Left lung (tissue), 10 donors: Measurements from ENCODE around the gene VPS13D. TPM values are rescaled to one million over a fixed set of nuclear protein-coding genes. Genes with fewer than 3 reads are reported as not detected.

ENCODE experiments used
- ATAC-seq: fragments of 200-7000 bp; cut with Tn5 transposase; one replicate; pipeline ENCODE4 v1.9.1; 2020; ENCODE audit warnings: moderate library complexity
- DNase-seq, 4 donors: peaks; one replicate each; pipeline ENCODE4 v3.0.0-alpha.2; 2013 to 2020
- H3K27ac ChIP-seq, 2 donors: fragments of 200-600 bp; sonication (generic) in 1 of 2; one replicate each; pipeline versions ENCODE4 v1.5.0 to v1.8.0; 2020 to 2021
- H3K27me3 ChIP-seq, 2 donors: fragments of 200-600 bp; sonication (generic) in 1 of 2; one replicate each; pipeline versions ENCODE4 v1.5.0 to v1.8.0; 2020 to 2021
- H3K36me3 ChIP-seq, 2 donors: fragments of 200-600 bp; sonication (generic) in 1 of 2; one replicate each; pipeline versions ENCODE4 v1.5.0 to v1.8.0; 2020 to 2021
- H3K4me1 ChIP-seq, 2 donors: fragments of 200-600 bp; one replicate each; pipeline ENCODE4 v1.8.0; 2021
- H3K4me3 ChIP-seq, 2 donors: fragments of 200-600 bp; sonication (generic) in 1 of 2; one replicate each; pipeline versions ENCODE4 v1.5.0 to v1.8.0; 2020 to 2021; ENCODE audit warnings: mild to moderate bottlenecking in 1 of 2
- H3K9me3 ChIP-seq, 2 donors: fragments of 200-600 bp; sonication (generic) in 1 of 2; one replicate each; pipeline versions ENCODE4 v1.5.0 to v1.8.0; 2020 to 2021
- CTCF ChIP-seq, 2 donors: fragments of 200-600 bp; sonication (generic) in 1 of 2; IDR thresholded peaks; one replicate each; pipeline versions ENCODE4 v1.5.0 to v1.8.0; 2021; ENCODE audit warnings: antibody characterized with exemption in 2 of 2
- intact Hi-C, 2 donors: fragments of 100-400 bp; cut with DNase I; formaldehyde crosslinking; loops; one replicate each; pipeline versions ENCODE4 v1.11.2 to v1.14.2; 2022
- polyA plus RNA-seq, 6 donors: library from polyadenylated mRNA; unstranded; fragments of 120-200 nt; gene quantifications; one replicate each; pipeline ENCODE4 v1.2.1, GENCODE V29; 2013; ENCODE audit not compliant: insufficient read length in 6 of 6
- total RNA-seq, 2 donors: library from RNA; stranded (reverse); fragmentation: NEBNext Ultra II Directional; extraction: Animal tissue kit (Norgen Biotek cat#: 25700); gene quantifications; one replicate each; pipeline ENCODE4 v1.2.1, GENCODE V29; 2021
- donor health status: DM: no; HTN: yes; CAD: no.
- donor health status: DM: no; HTN: no; CAD: no.

Gene VPS13D
- total and polyA plus RNA-seq, 8 donors: 26.6 to 62.3 (median 30.2) TPM

GRCh38 chr1:12376236-12377045 is 146.6 kb downstream of the VPS13D start:
- H3K27ac ChIP-seq: no peak overlapping the region
- TF ChIP-seq CTCF (IDR thresholded peaks at IDR 0.05): no peak

GRCh38 chr1:12380326-12381249 is 150.8 kb downstream of the VPS13D start:
- ATAC-seq (peak; percentile 69), DNase-seq (no peak)
- Histone ChIP-seq H3K4me3 (no peak overlapping the region), H3K4me1 (peaks cover 0 to 36% of the 10 kb centered on the region in 2 donors), H3K36me3 (peaks cover 4 to 68% of the 10 kb centered on the region in 2 donors), H3K9me3 (no peaks in the 10 kb centered on the region), H3K27me3 (no peaks in the 10 kb centered on the region), H3K27ac (peak overlapping the region; percentile 6 to 34)
- intact Hi-C loops: no loop called here
- TF ChIP-seq CTCF (IDR thresholded peaks at IDR 0.05): no peak

More at GRCh38 chr1:12376236-12377045, 146.6 kb downstream of the VPS13D start:
- intact Hi-C loops: no loop called here
- Histone ChIP-seq H3K9me3 (no peaks in the 10 kb centered on the region), H3K4me1 (peaks cover 0 to 35% of the 10 kb centered on the region in 2 donors), H3K36me3 (peaks cover 4 to 58% of the 10 kb centered on the region in 2 donors), H3K4me3 (no peak overlapping the region), H3K27me3 (no peaks in the 10 kb centered on the region)
- DNase-seq (no peak), ATAC-seq (peak; percentile 66)

GRCh38 chr1:12383001-12383400 is 153.2 kb downstream of the VPS13D start:
- intact Hi-C loops: no loop called here
- H3K4me3 ChIP-seq: no peak overlapping the region
- peaks cover 0 to 16% of the 10 kb centered on the region in 2 donors for H3K4me1 ChIP-seq
- no peak overlapping the region for H3K27ac ChIP-seq
- no peak for ATAC-seq
- peaks cover 0 to 19% of the 10 kb centered on the region in 2 donors for H3K9me3 ChIP-seq
- DNase-seq: no peak
- no peaks in the 10 kb centered on the region for H3K27me3 ChIP-seq
- no peak for TF ChIP-seq CTCF (IDR thresholded peaks at IDR 0.05)
- peaks cover 4 to 84% of the 10 kb centered on the region in 2 donors for H3K36me3 ChIP-seq

- Histone ChIP-seq H3K36me3 (peaks cover 4 to 84% of the 10 kb centered on the region in 2 donors), H3K27me3 (no peaks in the 10 kb centered on the region), H3K9me3 (peaks cover 0 to 24% of the 10 kb centered on the region in 2 donors), H3K4me1 (peaks cover 0 to 16% of the 10 kb centered on the region in 2 donors), H3K27ac (no peak overlapping the region), H3K4me3 (no peak overlapping the region)
- ATAC-seq: no peak
- no peak for DNase-seq
- TF ChIP-seq CTCF (IDR thresholded peaks at IDR 0.05): no peak
- intact Hi-C loops: no loop called here
Measured at GRCh38 chr1:12383786-12384185, 154.0 kb downstream of the VPS13D start.
